ENCODE data around the gene LYZL1.

DNA sequence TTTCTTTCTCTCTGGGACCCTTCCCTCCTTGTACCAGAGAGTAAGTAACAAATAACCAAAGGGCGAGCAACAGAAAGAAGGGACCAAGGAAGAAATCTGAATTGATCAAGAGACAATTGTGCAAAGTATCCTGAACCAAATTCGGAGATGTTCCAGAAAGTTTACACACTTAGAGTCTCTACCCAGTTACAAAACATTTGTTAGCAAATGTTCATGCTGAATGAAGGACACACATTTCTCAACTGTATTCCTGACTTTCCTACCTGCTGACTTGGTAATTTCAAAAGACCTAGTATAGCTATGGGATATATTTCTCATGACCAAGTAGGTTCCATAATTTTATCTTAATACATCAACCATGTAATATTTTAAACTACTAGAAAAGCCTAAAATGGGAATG lies 37.4 kb downstream of the LYZL1 start:
- TF ChIP-seq EZH2 (IDR thresholded peaks at IDR 0.05) = no peak
- TF ChIP-seq POLR2AphosphoS5 (IDR thresholded peaks at IDR 0.05; ENCODE audit: borderline replicate concordance, low read depth, low read length) = no peak
- TF ChIP-seq FOXP2 (optimal IDR thresholded peaks at IDR 0.05; ENCODE audit: control extremely low read depth, extremely low read length, insufficient read depth) = no peak

Measured in SK-N-MC (cell line).